ENCODE results near the gene ZNF630.
"Not testable (repeated sequence)": the region's sequence is repeated elsewhere in the genome, so short reads cannot be mapped to it uniquely, and the experiment has no call there.

Gene ZNF630

GRCh38 chrX:48071064-48071985, at the start of gene ZNF630:
TSS of gene ZNF630 (minus strand) at chrX:48071640. CDS start at chrX:48066886, 4,754 bp downstream.
- DNase-seq = peak; percentile 71 to 72

GRCh38 chrX:48107717-48108116, 36.3 kb upstream of the ZNF630 start:
- DNase-seq = no peak

GRCh38 chrX:48102874-48103374, 31.5 kb upstream of the ZNF630 start:
- DNase-seq = no peak

- DNase-seq = no peak
Observed at GRCh38 chrX:48101443-48101842, 30.0 kb upstream of the ZNF630 start.

GRCh38 chrX:48092558-48092957, 21.1 kb upstream of the ZNF630 start:
- DNase-seq = not testable (repeated sequence)

- DNase-seq = no peak
Observed at GRCh38 chrX:48090123-48090522, 18.7 kb upstream of the ZNF630 start.

GRCh38 chrX:48086082-48086481, 14.6 kb upstream of the ZNF630 start:
- no peak for DNase-seq

- DNase-seq = no peak
Observed at GRCh38 chrX:48083706-48084105, 12.3 kb upstream of the ZNF630 start.

- peak; percentile 47 to 61 for DNase-seq
Observed at GRCh38 chrX:48083212-48083611, 11.8 kb upstream of the ZNF630 start.

- DNase-seq = no peak
Observed at GRCh38 chrX:48076343-48076742, 4.9 kb upstream of the ZNF630 start.

GRCh38 chrX:48071986-48072605, 656 bp upstream of the ZNF630 start:
- no peak for DNase-seq

GRCh38 chrX:48068096-48068887, 3.1 kb downstream of the ZNF630 start:
- DNase-seq = no peak

GRCh38 chrX:48064261-48064660, 7.2 kb downstream of the ZNF630 start:
- DNase-seq = no peak

GRCh38 chrX:48059296-48059639, 12.2 kb downstream of the ZNF630 start:
- no peak for DNase-seq

- no peak for DNase-seq
Observed at GRCh38 chrX:48058621-48059295, 12.7 kb downstream of the ZNF630 start.

GRCh38 chrX:48046846-48047245, 24.6 kb downstream of the ZNF630 start:
- DNase-seq = no peak

GRCh38 chrX:48045410-48046311, 25.8 kb downstream of the ZNF630 start:
- no peak for DNase-seq

GRCh38 chrX:48043056-48043455, 28.4 kb downstream of the ZNF630 start:
- no peak for DNase-seq

GRCh38 chrX:48035891-48036290, 35.5 kb downstream of the ZNF630 start:
- no peak for DNase-seq

- not testable (repeated sequence) for DNase-seq
Observed at GRCh38 chrX:48030641-48031173, 40.7 kb downstream of the ZNF630 start.

- no peak for DNase-seq
Observed at GRCh38 chrX:48030237-48030636, 41.2 kb downstream of the ZNF630 start.

Data from CD4-positive, alpha-beta T cell treated with Interleukin-4 for 1 hour (primary cell).